ENCODE measurements around the gene CYB561A3. TPM values are rescaled to one million over a fixed set of nuclear protein-coding genes. Genes with fewer than 3 reads are reported as not detected.

Gene CYB561A3
- total RNA-seq, 1 donor from 2014 or later = 41.4 TPM

GRCh38 chr11:61353131-61354067 lies 8.3 kb downstream of the CYB561A3 start:
- DNase-seq (ENCODE audit: low spot score) = no peak
- no peak for TF ChIP-seq CTCF (IDR thresholded peaks at IDR 0.05)
- H3K4me1 Mint-ChIP-seq (ENCODE audit: low read depth) = no peaks in the 10 kb centered on the region
- H3K36me3 Mint-ChIP-seq (ENCODE audit: low read depth) = peaks cover 22% of the 10 kb centered on the region
- no peak overlapping the region for H3K27ac Mint-ChIP-seq (ENCODE audit: unreplicated experiment)
- H3K9me3 Mint-ChIP-seq (ENCODE audit: low read depth) = no peaks in the 10 kb centered on the region
- H3K4me3 Mint-ChIP-seq (ENCODE audit: unreplicated experiment) = no peak overlapping the region
- no peaks in the 10 kb centered on the region for H3K27me3 Mint-ChIP-seq (ENCODE audit: low read depth)

- TF ChIP-seq CTCF (IDR thresholded peaks at IDR 0.05) = no peak
- no peak for DNase-seq (ENCODE audit: low spot score)
- no peak overlapping the region for H3K4me3 Mint-ChIP-seq (ENCODE audit: unreplicated experiment)
Observed at GRCh38 chr11:61352038-61352437, 9.6 kb downstream of the CYB561A3 start.

GRCh38 chr11:61350803-61351202 lies 10.9 kb downstream of the CYB561A3 start:
- Mint-ChIP-seq H3K27ac (ENCODE audit: unreplicated experiment) (no peak overlapping the region), H3K4me1 (ENCODE audit: low read depth) (no peaks in the 10 kb centered on the region), H3K36me3 (ENCODE audit: low read depth) (peaks cover 22% of the 10 kb centered on the region), H3K4me3 (ENCODE audit: unreplicated experiment) (no peak overlapping the region), H3K27me3 (ENCODE audit: low read depth) (no peaks in the 10 kb centered on the region), H3K9me3 (ENCODE audit: low read depth) (no peaks in the 10 kb centered on the region)
- DNase-seq (ENCODE audit: low spot score) = no peak
- TF ChIP-seq CTCF (IDR thresholded peaks at IDR 0.05) = no peak

More at GRCh38 chr11:61352038-61352437, 9.6 kb downstream of the CYB561A3 start:
- Mint-ChIP-seq H3K9me3 (ENCODE audit: low read depth) (no peaks in the 10 kb centered on the region), H3K27me3 (ENCODE audit: low read depth) (no peaks in the 10 kb centered on the region), H3K4me1 (ENCODE audit: low read depth) (no peaks in the 10 kb centered on the region), H3K27ac (ENCODE audit: unreplicated experiment) (no peak overlapping the region), H3K36me3 (ENCODE audit: low read depth) (peaks cover 25% of the 10 kb centered on the region)

GRCh38 chr11:61350336-61350735 lies 11.3 kb downstream of the CYB561A3 start:
- H3K27me3 Mint-ChIP-seq (ENCODE audit: low read depth) = no peaks in the 10 kb centered on the region
- DNase-seq (ENCODE audit: low spot score) = no peak
- no peak for TF ChIP-seq CTCF (IDR thresholded peaks at IDR 0.05)
- no peak overlapping the region for H3K4me3 Mint-ChIP-seq (ENCODE audit: unreplicated experiment)
- H3K27ac Mint-ChIP-seq (ENCODE audit: unreplicated experiment) = no peak overlapping the region
- no peaks in the 10 kb centered on the region for H3K9me3 Mint-ChIP-seq (ENCODE audit: low read depth)
- no peaks in the 10 kb centered on the region for H3K4me1 Mint-ChIP-seq (ENCODE audit: low read depth)
- H3K36me3 Mint-ChIP-seq (ENCODE audit: low read depth) = peaks cover 22% of the 10 kb centered on the region

- no peak for TF ChIP-seq CTCF (IDR thresholded peaks at IDR 0.05)
- H3K27ac Mint-ChIP-seq (ENCODE audit: unreplicated experiment) = no peak overlapping the region
Observed at GRCh38 chr11:61349916-61350315, 11.8 kb downstream of the CYB561A3 start.

More at GRCh38 chr11:61349916-61350315, 11.8 kb downstream of the CYB561A3 start:
- no peak for DNase-seq (ENCODE audit: low spot score)
- Mint-ChIP-seq H3K4me3 (ENCODE audit: unreplicated experiment) (no peak overlapping the region), H3K36me3 (ENCODE audit: low read depth) (peaks cover 22% of the 10 kb centered on the region), H3K27me3 (ENCODE audit: low read depth) (no peaks in the 10 kb centered on the region), H3K4me1 (ENCODE audit: low read depth) (no peaks in the 10 kb centered on the region), H3K9me3 (ENCODE audit: low read depth) (no peaks in the 10 kb centered on the region)

Measured in chondrocyte (in vitro differentiated cells).